ENCODE data around the gene TRIM26.
"Not testable (repeated sequence)": the region's sequence is repeated elsewhere in the genome, so short reads cannot be mapped to it uniquely, and the experiment has no call there.

Gene TRIM26

GRCh38 chr6:30171677-30172471, 41.3 kb downstream of the TRIM26 start:
- DNase-seq (ENCODE audit: low spot score), result peak; percentile 35

GRCh38 chr6:30169658-30170614, 43.3 kb downstream of the TRIM26 start:
- DNase-seq (ENCODE audit: low spot score), result peak; percentile 64

GRCh38 chr6:30168741-30169140, 44.5 kb downstream of the TRIM26 start:
- DNase-seq (ENCODE audit: low spot score), result no peak

GRCh38 chr6:30167101-30167500, 46.1 kb downstream of the TRIM26 start:
- DNase-seq (ENCODE audit: low spot score), result no peak

GRCh38 chr6:30165238-30165637, 48.0 kb downstream of the TRIM26 start:
- not testable (repeated sequence) for DNase-seq (ENCODE audit: low spot score)

- no peak for DNase-seq (ENCODE audit: low spot score)
Measured at GRCh38 chr6:30164714-30165113, 48.5 kb downstream of the TRIM26 start.

GRCh38 chr6:30163918-30164654, 49.1 kb downstream of the TRIM26 start:
- DNase-seq (ENCODE audit: low spot score), result no peak

GRCh38 chr6:30163090-30163917, 49.9 kb downstream of the TRIM26 start, which contains the start of gene TRIM15:
Gene TRIM15 (plus strand): TSS chr6:30163546. CDS start chr6:30163685, 139 bp downstream.
- DNase-seq (ENCODE audit: low spot score), result no peak

- no peak for DNase-seq (ENCODE audit: low spot score)
Measured at GRCh38 chr6:30162265-30163089, 50.7 kb downstream of the TRIM26 start.

- no peak for DNase-seq (ENCODE audit: low spot score)
Measured at GRCh38 chr6:30160785-30161531, 52.2 kb downstream of the TRIM26 start, which contains the start of gene TRIM10. Gene TRIM10 (minus strand): TSS chr6:30161211. CDS start chr6:30160858, 353 bp downstream.

- DNase-seq (ENCODE audit: low spot score), result no peak
Measured at GRCh38 chr6:30160008-30160784, 53.0 kb downstream of the TRIM26 start.

- no peak for DNase-seq (ENCODE audit: low spot score)
Measured at GRCh38 chr6:30158475-30159040, 54.6 kb downstream of the TRIM26 start.

GRCh38 chr6:30157999-30158398, 55.2 kb downstream of the TRIM26 start:
- no peak for DNase-seq (ENCODE audit: low spot score)

- no peak for DNase-seq (ENCODE audit: low spot score)
Measured at GRCh38 chr6:30157581-30157980, 55.6 kb downstream of the TRIM26 start.

- no peak for DNase-seq (ENCODE audit: low spot score)
Measured at GRCh38 chr6:30156774-30157173, 56.4 kb downstream of the TRIM26 start.

GRCh38 chr6:30156262-30156599, 57.0 kb downstream of the TRIM26 start:
- DNase-seq (ENCODE audit: low spot score), result peak; percentile 38

GRCh38 chr6:30155520-30156261, 57.5 kb downstream of the TRIM26 start:
- no peak for DNase-seq (ENCODE audit: low spot score)
